Body of pancreas (tissue), 4 donors: ENCODE data around the gene ZNF536. TPM values are rescaled to one million over a fixed set of nuclear protein-coding genes. Genes with fewer than 3 reads are reported as not detected.
"Not testable (repeated sequence)": the region's sequence is repeated elsewhere in the genome, so short reads cannot be mapped to it uniquely, and the experiment has no call there.

Source experiments
- ATAC-seq: fragments of 150-250 bp; one replicate; pipeline ENCODE4 v1.9.1; 2016
- DNase-seq, 4 donors: peaks; one replicate each; pipeline ENCODE4 v3.0.0-alpha.2; 2019
- H3K27ac ChIP-seq, 4 donors: fragments of 200-600 bp; sonication (generic); 1 replicate in 3 of 4; 2 replicates in 1 of 4; pipeline versions ENCODE4 v1.5.1 to v1.6.1; 2016 to 2019; ENCODE audit warnings: mild to moderate bottlenecking in 1 of 4, mixed read lengths in 1 of 4, moderate library complexity in 1 of 4
- H3K27me3 ChIP-seq, 2 donors: fragments of 200-600 bp; sonication (generic); one replicate each; pipeline ENCODE4 v1.6.0; 2016; ENCODE audit warnings: mild to moderate bottlenecking in 1 of 2
- H3K36me3 ChIP-seq, 2 donors: fragments of 200-600 bp; sonication (generic); replicated peaks in 1 of 2; 2 replicates each; pipeline ENCODE4 v1.5.1; 2016; ENCODE audit warnings: low read depth in 2 of 2; ENCODE audit not compliant: insufficient read depth in 1 of 2
- H3K4me1 ChIP-seq: fragments of 200-600 bp; sonication (generic); one replicate; pipeline ENCODE4 v1.6.0; 2016
- H3K4me3 ChIP-seq, 2 donors: fragments of 200-600 bp; sonication (generic); 1 replicate in 1 of 2; 2 replicates in 1 of 2; pipeline ENCODE4 v1.5.1; 2016 to 2019
- H3K9me3 ChIP-seq, 3 donors: fragments of 200-600 bp; sonication (generic); 1 replicate in 2 of 3; 2 replicates in 1 of 3; pipeline ENCODE4 v1.5.1; 2016
- POLR2A ChIP-seq, 3 donors: fragments of 450-650 bp; IDR thresholded peaks; one replicate each; pipeline ENCODE4 v1.6.1; 2016; ENCODE audit warnings: antibody characterized with exemption in 3 of 3, mild to moderate bottlenecking in 2 of 3
- WGBS, 2 donors: methylation state at CpG; one replicate each; pipeline ENCODE4 v1.1.5; 2017; 5-methylcytosine and 5-hydroxymethylcytosine counted together
- intact Hi-C: fragments of 100-400 bp; cut with DNase I; formaldehyde crosslinking; loops from one replicate; pipeline ENCODE4 v1.15.1; 2023
- total RNA-seq, 2 donors: library from RNA; depleted of rRNA; stranded (reverse); fragments of >200 nt; gene quantifications; one replicate each; pipeline ENCODE4 v1.1.0, GENCODE V29; 2016
- TF ChIP-seq, protein P1 (sequence below), 7 experiments: fragments of 450-650 bp in 4 of 7; fragments of 200-600 bp in 3 of 7; sonication (generic) in 3 of 7; IDR thresholded peaks; one replicate each; pipeline ENCODE4 v1.5.1; 2016 to 2019; ENCODE audit warnings: antibody characterized with exemption in 7 of 7

Gene ZNF536
- total RNA-seq, 2 donors from 2014 or later = not detected

DNA sequence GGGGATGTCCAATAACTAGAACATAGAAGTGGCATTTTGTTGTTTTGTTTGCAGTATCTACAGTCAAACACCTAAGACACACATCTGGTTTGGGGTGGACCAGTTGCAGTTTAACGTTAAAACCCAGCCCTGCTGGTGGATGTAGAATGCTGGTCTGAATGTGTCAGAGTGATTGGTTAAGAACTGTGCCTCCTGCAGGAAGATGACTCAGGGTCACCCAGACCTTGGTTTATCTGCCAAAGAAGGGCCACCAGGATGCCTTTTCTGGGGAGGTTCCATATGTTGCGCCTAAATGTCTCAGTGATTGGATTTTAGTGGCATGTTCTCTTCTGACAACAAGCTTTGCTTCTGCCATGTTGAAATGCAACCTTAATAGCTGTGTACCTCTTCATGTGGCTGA, 23.1 kb downstream of the ZNF536 start:
- no peak for DNase-seq
- Histone ChIP-seq H3K9me3 (no peaks in the 10 kb centered on the region), H3K27me3 (no peaks in the 10 kb centered on the region), H3K36me3 (no peaks in the 10 kb centered on the region), H3K27ac (no peak overlapping the region), H3K4me1 (no peaks in the 10 kb centered on the region), H3K4me3 (no peak overlapping the region)
- WGBS, 2 donors = 63 to 85% methylated on average over 2 of the region's 2 CpGs
- intact Hi-C loops = no loop called here
- no peak for ATAC-seq
- TF ChIP-seq, protein P1, sequence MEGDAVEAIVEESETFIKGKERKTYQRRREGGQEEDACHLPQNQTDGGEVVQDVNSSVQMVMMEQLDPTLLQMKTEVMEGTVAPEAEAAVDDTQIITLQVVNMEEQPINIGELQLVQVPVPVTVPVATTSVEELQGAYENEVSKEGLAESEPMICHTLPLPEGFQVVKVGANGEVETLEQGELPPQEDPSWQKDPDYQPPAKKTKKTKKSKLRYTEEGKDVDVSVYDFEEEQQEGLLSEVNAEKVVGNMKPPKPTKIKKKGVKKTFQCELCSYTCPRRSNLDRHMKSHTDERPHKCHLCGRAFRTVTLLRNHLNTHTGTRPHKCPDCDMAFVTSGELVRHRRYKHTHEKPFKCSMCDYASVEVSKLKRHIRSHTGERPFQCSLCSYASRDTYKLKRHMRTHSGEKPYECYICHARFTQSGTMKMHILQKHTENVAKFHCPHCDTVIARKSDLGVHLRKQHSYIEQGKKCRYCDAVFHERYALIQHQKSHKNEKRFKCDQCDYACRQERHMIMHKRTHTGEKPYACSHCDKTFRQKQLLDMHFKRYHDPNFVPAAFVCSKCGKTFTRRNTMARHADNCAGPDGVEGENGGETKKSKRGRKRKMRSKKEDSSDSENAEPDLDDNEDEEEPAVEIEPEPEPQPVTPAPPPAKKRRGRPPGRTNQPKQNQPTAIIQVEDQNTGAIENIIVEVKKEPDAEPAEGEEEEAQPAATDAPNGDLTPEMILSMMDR (IDR thresholded peaks at IDR 0.05) = no peak
- no peak for TF ChIP-seq POLR2A (IDR thresholded peaks at IDR 0.05)

DNA sequence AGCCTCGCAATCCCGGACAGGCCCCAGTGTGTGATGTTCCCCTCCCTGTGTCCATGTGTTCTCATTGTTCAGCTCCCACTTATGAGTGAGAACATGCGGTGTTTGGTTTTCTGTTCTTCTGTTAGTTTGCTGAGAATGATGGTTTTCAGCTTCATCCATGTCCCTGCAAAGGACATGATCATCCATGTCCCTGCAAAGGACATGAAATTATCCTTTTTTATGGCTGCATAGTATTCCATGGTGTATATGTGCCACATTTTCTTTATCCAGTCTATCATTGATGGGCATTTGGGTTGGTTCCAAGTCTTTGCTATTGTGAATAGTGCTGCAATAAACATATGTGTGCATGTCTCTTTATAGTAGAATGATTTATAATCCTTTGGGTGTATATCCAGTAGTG, 26.4 kb downstream of the ZNF536 start:
- WGBS, 2 donors = 68 to 86% methylated on average over 3 of the region's 3 CpGs
- H3K27me3 ChIP-seq, H3K27ac ChIP-seq, ATAC-seq, intact Hi-C loops, DNase-seq, H3K9me3 ChIP-seq, H3K4me1 ChIP-seq, H3K36me3 ChIP-seq, H3K4me3 ChIP-seq: not testable (repeated sequence)

DNA sequence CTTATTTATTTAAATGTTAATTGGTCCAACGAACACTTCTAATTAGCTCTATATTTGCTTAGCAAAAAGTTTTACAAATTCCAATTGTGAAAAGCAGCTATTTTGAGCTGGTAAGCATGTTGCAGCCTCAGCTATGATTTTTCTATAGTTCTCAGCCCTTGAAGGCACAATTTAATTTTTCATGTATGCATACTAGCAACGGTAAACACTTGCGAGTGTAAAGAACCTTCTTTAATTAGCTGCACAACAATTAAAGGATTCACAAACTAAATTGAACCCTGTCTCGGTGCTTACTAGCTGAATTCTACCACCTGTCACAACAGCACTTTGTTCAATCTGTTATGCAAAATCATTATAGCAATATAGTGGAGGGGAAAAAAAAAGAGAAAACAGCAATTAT, 29.8 kb downstream of the ZNF536 start:
- no peak overlapping the region for H3K27ac ChIP-seq
- no peaks in the 10 kb centered on the region for H3K36me3 ChIP-seq
- intact Hi-C loops = no loop called here
- no peaks in the 10 kb centered on the region for H3K9me3 ChIP-seq
- no peaks in the 10 kb centered on the region for H3K27me3 ChIP-seq
- DNase-seq (no peak), ATAC-seq (no peak)
- no peaks in the 10 kb centered on the region for H3K4me1 ChIP-seq
- no peak for TF ChIP-seq POLR2A (IDR thresholded peaks at IDR 0.05)
- TF ChIP-seq, protein P1 (IDR thresholded peaks at IDR 0.05) = no peak
- WGBS, 2 donors = 57 to 60% methylated on average over 4 of the region's 4 CpGs
- no peak overlapping the region for H3K4me3 ChIP-seq

DNA sequence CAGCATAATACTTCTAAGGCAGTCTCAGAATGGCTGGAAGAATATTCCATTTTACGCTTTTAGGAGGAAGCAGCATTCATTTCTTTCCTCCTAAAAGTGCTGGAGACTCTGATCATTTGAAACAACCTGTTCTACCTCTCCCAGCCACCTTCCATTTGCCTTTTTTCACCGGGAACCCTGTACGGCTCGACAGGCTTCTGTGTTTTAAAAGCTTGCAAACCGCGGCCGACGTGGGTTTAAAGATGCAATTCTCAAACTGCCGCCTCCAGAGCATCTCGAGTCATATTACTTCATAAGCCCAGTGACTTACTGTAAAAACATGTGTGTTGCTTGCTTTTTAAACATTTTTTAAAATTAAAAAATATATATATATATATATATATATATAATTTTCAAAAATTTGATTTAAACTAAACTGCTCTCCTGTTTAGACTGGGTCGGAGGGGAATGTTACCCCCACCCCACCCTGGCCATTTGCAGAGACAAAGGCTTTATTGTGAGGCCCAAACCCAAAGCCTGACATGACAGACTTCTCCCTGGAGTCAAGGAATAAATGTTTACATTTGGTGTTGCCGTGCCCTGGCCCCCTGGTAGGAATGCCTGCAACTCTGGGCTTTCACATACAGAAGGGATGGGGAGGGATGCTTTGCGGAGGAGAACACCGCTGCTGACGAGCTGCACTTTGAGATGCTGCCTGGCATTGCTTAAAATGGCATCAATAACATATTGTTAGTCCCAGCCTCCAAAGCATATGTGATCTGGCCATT, 30.4 kb downstream of the ZNF536 start:
- no peaks in the 10 kb centered on the region for H3K9me3 ChIP-seq
- TF ChIP-seq, protein P1 (IDR thresholded peaks at IDR 0.05) = no peak
- no peak for TF ChIP-seq POLR2A (IDR thresholded peaks at IDR 0.05)
- no peaks in the 10 kb centered on the region for H3K4me1 ChIP-seq
- no peak overlapping the region for H3K4me3 ChIP-seq
- H3K27me3 ChIP-seq = no peaks in the 10 kb centered on the region
- H3K36me3 ChIP-seq = no peaks in the 10 kb centered on the region
- no peak for DNase-seq
- WGBS, 2 donors = 55 to 61% methylated on average over 15 of the region's 15 CpGs
- intact Hi-C loops = no loop called here
- no peak overlapping the region for H3K27ac ChIP-seq
- ATAC-seq = no peak

DNA sequence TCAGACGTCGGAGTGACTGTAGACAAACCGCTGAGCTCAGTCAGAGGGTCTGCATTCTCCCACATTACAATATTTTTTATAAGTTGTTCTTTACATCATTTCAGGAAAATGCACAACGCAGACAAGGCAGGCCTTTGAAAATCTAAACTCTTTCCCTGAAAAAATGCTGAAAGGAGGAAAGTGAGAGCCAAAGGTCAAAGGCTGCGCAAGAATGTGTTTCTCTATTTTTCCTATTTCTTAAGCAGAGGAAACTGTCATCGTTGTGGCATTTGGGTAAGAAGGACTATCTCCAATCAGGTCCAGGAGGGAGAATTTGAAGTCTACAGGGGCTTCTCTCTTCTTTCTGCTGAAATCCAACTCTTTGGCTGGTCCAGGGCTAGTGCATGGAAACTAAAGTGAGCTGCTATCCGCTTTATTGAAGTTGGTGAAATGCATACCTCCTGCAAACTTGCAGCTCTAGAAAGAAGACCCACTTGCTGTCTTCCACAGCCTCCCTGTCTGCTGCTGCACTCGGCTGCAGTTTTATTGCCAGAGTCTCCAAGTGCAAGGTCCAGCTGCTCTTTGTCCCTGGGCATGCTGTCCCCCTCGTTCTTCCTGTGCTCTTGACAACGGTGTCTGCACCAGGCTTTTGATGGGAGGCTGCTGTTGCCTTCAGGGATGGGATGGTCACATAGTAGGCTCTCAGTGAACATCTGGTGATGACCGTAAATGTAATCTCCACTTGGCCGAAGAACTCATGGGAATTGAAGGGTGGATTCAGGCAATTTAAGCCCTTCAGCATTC, 31.2 kb downstream of the ZNF536 start:
- TF ChIP-seq, protein P1 (IDR thresholded peaks at IDR 0.05) = no peak
- TF ChIP-seq POLR2A (IDR thresholded peaks at IDR 0.05) = no peak
- WGBS, 2 donors = 56 to 57% methylated on average over 12 of the region's 12 CpGs
- Histone ChIP-seq H3K9me3 (no peaks in the 10 kb centered on the region), H3K27ac (no peak overlapping the region), H3K36me3 (no peaks in the 10 kb centered on the region), H3K4me3 (no peak overlapping the region), H3K27me3 (no peaks in the 10 kb centered on the region), H3K4me1 (no peaks in the 10 kb centered on the region)
- DNase-seq (no peak), ATAC-seq (no peak)
- intact Hi-C loops = no loop called here
